Activated CD4-positive, alpha-beta T cell treated with anti-CD3 and anti-CD28 coated beads, Interleukin-2, amount 10 ng/mL, durations not matched to agents 7 days and 5 days (primary cell): ENCODE results near the gene RNF223. TPM values are rescaled to one million over a fixed set of nuclear protein-coding genes. Genes with fewer than 3 reads are reported as not detected.

ENCODE experiments used
- CTCF ChIA-PET: fragments of 350-600 bp; sonication (Branson Sonifier 250); formaldehyde crosslinking; loops from one replicate; lab custom pipeline; 2021; ENCODE audit warnings: antibody characterized with exemption; lab: Charles Lee
- POLR2A ChIA-PET: fragments of 350-600 bp; sonication (Branson Sonifier 250); formaldehyde crosslinking; loops from one replicate; lab custom pipeline; 2021; ENCODE audit warnings: antibody characterized with exemption; lab: Charles Lee
- DNase-seq: peaks from one replicate; pipeline ENCODE4 v3.0.0-alpha.2; 2020
- H3K27ac Mint-ChIP-seq: one replicate; pipeline ENCODE4 v1.8.0; 2021; ENCODE audit warnings: mild to moderate bottlenecking, moderate library complexity, mixed read lengths
- H3K27me3 Mint-ChIP-seq: one replicate; pipeline ENCODE4 v1.8.0; 2021; ENCODE audit warnings: mixed read lengths
- H3K36me3 Mint-ChIP-seq: one replicate; pipeline ENCODE4 v1.8.0; 2021; ENCODE audit warnings: low read depth, mixed read lengths
- H3K4me1 Mint-ChIP-seq: one replicate; pipeline ENCODE4 v1.8.0; 2021; ENCODE audit warnings: mixed read lengths
- H3K4me3 Mint-ChIP-seq: one replicate; pipeline ENCODE4 v1.8.0; 2021; ENCODE audit warnings: mild to moderate bottlenecking, moderate library complexity, mixed read lengths
- H3K9me3 Mint-ChIP-seq: one replicate; pipeline ENCODE4 v1.8.0; 2021; ENCODE audit warnings: mixed read lengths
- total RNA-seq, 2 experiments: library from RNA; stranded (reverse); gene quantifications; one replicate each; pipeline ENCODE4 v1.2.3, GENCODE V29; 2021

RNF223 gene
- total RNA-seq, 2 experiments from 2014 or later: not detected

DNA sequence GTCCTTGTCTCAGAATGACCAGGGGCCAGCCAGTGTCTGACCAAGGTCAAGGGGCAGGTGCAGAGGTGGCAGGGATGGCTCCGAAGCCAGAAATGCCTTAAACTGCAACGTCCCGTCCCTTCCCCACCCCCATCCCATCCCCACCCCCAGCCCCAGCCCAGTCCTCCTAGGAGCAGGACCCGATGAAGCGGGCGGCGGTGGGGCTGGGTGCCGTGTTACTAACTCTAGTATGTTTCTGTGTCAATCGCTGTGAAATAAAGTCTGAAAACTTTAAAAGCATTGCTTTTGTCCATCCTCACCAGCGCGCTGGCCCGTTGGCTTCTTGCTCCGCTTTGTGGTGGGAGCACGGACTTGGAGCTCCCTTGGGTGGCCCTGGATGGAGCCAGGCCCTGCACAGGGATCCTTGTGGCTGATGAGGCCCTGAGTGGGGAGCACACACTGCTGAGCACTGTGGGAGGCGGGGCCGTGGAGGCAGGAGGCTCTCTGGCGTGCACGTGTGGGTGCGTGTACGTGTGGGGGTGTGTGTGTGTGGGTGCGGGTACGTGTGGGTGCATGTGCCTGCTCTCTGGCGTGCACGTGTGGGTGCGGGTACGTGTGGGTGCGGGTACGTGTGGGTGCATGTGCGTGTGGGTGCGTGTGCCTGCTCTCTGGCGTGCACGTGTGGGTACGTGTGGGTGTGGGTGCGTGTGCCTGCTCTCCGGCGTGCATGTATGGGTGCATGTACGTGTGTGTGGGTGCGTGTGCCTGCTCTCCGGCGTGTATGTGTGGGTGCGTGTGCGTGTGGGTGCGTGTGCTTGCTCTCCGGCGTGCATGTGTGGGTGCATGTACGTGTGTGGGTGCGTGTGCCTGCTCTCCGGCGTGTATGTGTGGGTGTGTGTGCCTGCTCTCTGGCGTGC lies 18.0 kb downstream of the RNF223 start:
- H3K4me3 Mint-ChIP-seq: no peak overlapping the region
- H3K27ac Mint-ChIP-seq: no peak overlapping the region
- peaks cover 16% of the 10 kb centered on the region for H3K27me3 Mint-ChIP-seq
- CTCF ChIA-PET: interaction anchor here (0.5 kb wide), 1 partner anchor 261 kb away, joined by 3 read pairs; no protein-coding TSS in a partner anchor
- DNase-seq: no peak
- H3K9me3 Mint-ChIP-seq: peaks cover 7% of the 10 kb centered on the region
- no peaks in the 10 kb centered on the region for H3K36me3 Mint-ChIP-seq
- POLR2A ChIA-PET: no interaction called here
- H3K4me1 Mint-ChIP-seq: peaks cover 15% of the 10 kb centered on the region

DNA sequence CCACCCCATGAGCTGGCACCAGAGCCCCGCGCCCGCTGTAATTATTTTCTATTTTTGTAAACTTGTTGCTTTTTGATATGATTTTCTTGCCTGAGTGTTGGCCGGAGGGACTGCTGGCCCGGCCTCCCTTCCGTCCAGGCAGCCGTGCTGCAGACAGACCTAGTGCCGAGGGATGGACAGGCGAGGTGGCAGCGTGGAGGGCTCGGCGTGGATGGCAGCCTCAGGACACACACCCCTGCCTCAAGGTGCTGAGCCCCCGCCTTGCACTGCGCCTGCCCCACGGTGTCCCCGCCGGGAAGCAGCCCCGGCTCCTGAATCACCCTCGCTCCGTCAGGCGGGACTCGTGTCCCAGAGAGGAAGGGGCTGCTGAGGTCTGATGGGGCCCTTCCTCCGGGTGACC lies 19.1 kb downstream of the RNF223 start:
- peaks cover 6% of the 10 kb centered on the region for H3K4me1 Mint-ChIP-seq
- ChIA-PET CTCF (interaction anchor here (1.5 kb wide), 1 partner anchor 9 kb away, joined by 6 read pairs; no protein-coding TSS in a partner anchor), POLR2A (no interaction called here)
- no peaks in the 10 kb centered on the region for H3K36me3 Mint-ChIP-seq
- no peak overlapping the region for H3K4me3 Mint-ChIP-seq
- no peak overlapping the region for H3K27ac Mint-ChIP-seq
- H3K9me3 Mint-ChIP-seq: peaks cover 7% of the 10 kb centered on the region
- DNase-seq: no peak
- H3K27me3 Mint-ChIP-seq: peaks cover 11% of the 10 kb centered on the region

- CTCF ChIA-PET: interaction anchor here (0.6 to 1.5 kb wide), 2 partner anchors 9 to 11 kb away, joined by 3 to 6 read pairs; no protein-coding TSS in a partner anchor
- peaks cover 5% of the 10 kb centered on the region for H3K4me1 Mint-ChIP-seq
Observed at GRCh38 chr1:1054099-1054700, 19.9 kb downstream of the RNF223 start.

DNA sequence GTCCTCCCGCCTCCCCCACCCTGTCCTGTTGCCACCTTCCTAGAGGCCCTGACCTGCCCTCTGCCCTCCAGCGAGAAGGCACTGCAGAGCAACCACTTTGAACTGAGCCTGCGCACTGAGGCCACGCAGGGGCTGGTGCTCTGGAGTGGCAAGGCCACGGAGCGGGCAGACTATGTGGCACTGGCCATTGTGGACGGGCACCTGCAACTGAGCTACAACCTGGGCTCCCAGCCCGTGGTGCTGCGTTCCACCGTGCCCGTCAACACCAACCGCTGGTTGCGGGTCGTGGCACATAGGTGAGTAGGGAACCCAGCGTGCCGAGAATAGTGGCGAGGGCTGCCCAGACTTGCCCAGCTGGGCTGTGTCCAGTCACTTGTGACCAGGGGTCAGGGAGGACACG lies 20.4 kb downstream of the RNF223 start:
- Mint-ChIP-seq H3K36me3 (no peaks in the 10 kb centered on the region), H3K27me3 (peaks cover 10% of the 10 kb centered on the region), H3K9me3 (peaks cover 7% of the 10 kb centered on the region), H3K4me1 (peaks cover 2% of the 10 kb centered on the region), H3K4me3 (no peak overlapping the region), H3K27ac (no peak overlapping the region)
- ChIA-PET CTCF (interaction anchor here (0.6 to 1.5 kb wide), 2 partner anchors 10 kb away, joined by 3 to 6 read pairs; no protein-coding TSS in a partner anchor), POLR2A (no interaction called here)
- DNase-seq: no peak

More at GRCh38 chr1:1054099-1054700, 19.9 kb downstream of the RNF223 start:
- Mint-ChIP-seq H3K4me3 (no peak overlapping the region), H3K27ac (no peak overlapping the region), H3K27me3 (peaks cover 11% of the 10 kb centered on the region), H3K36me3 (no peaks in the 10 kb centered on the region), H3K9me3 (peaks cover 7% of the 10 kb centered on the region)
- DNase-seq: no peak
- POLR2A ChIA-PET: no interaction called here

GRCh38 chr1:1053022-1053421 lies 21.1 kb downstream of the RNF223 start:
- ChIA-PET POLR2A (no interaction called here), CTCF (no interaction called here)
- Mint-ChIP-seq H3K9me3 (peaks cover 7% of the 10 kb centered on the region), H3K27me3 (peaks cover 4% of the 10 kb centered on the region), H3K36me3 (no peaks in the 10 kb centered on the region), H3K4me1 (no peaks in the 10 kb centered on the region), H3K4me3 (no peak overlapping the region), H3K27ac (no peak overlapping the region)
- DNase-seq: no peak

DNA sequence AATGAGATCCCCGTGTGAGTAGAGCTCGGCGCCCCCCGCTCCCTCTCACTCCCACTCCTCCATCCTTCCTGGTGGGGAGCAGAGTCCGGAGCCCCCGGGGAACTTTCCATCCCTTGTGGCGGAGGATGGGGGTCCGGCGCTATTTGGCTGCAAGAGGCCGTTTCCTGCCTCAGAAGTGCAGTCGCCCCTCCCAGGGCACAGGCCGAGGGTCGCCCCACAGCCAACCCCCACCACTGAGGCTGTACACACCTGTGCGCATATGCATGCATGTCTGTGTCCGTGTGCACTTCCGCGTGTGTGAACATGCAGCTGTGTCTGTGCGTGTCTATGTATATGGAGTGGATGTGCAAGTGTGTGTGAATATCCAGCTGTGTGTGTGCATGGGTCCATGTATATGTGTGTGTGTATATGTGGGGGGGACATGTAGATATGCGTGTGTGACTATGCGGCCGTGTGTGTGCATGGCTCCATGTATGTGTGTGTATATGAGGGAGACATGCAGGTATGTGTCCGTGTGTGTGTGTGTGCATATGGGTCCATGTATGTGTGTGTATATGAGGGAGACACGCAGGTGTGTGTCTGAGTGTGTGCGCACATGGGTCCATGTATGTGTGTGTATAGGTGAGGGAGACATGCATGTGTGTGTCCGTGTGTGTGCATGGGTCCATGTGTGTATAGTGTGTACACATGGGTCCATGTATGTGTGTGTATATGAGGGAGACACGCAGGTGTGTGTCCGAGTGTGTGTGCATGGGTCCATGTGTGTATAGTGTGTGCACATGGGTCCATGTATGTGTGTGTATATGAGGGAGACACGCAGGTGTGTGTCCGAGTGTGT lies 21.9 kb downstream of the RNF223 start:
- H3K27me3 Mint-ChIP-seq: no peaks in the 10 kb centered on the region
- ChIA-PET POLR2A (no interaction called here), CTCF (no interaction called here)
- no peaks in the 10 kb centered on the region for H3K36me3 Mint-ChIP-seq
- H3K4me3 Mint-ChIP-seq: no peak overlapping the region
- peaks cover 7% of the 10 kb centered on the region for H3K9me3 Mint-ChIP-seq
- no peak overlapping the region for H3K27ac Mint-ChIP-seq
- no peaks in the 10 kb centered on the region for H3K4me1 Mint-ChIP-seq
- DNase-seq: no peak

DNA sequence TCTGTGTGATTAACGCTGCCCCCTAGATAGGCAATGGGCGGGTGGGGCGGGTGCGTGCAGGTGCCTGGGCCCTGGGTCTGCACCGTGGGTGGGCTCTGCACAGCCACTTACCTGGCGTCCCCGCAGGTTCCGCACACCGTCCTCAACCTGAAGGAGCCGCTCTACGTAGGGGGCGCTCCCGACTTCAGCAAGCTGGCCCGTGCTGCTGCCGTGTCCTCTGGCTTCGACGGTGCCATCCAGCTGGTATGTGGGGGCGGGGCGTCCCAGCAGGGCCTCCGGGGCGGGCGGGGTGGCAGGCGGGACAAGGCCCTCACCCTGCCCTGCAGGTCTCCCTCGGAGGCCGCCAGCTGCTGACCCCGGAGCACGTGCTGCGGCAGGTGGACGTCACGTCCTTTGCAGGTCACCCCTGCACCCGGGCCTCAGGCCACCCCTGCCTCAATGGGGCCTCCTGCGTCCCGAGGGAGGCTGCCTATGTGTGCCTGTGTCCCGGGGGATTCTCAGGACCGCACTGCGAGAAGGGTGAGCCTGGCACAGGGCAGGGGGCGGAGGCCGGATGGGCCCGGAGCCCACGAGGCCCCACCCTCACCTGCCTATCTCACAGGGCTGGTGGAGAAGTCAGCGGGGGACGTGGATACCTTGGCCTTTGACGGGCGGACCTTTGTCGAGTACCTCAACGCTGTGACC lies 22.8 kb downstream of the RNF223 start:
- no peaks in the 10 kb centered on the region for H3K4me1 Mint-ChIP-seq
- H3K27me3 Mint-ChIP-seq: no peaks in the 10 kb centered on the region
- H3K27ac Mint-ChIP-seq: no peak overlapping the region
- no peak overlapping the region for H3K4me3 Mint-ChIP-seq
- POLR2A ChIA-PET: no interaction called here
- no peaks in the 10 kb centered on the region for H3K36me3 Mint-ChIP-seq
- peaks cover 7% of the 10 kb centered on the region for H3K9me3 Mint-ChIP-seq
- CTCF ChIA-PET: no interaction called here
- no peak for DNase-seq

- H3K27ac Mint-ChIP-seq: no peak overlapping the region
- peaks cover 7% of the 10 kb centered on the region for H3K9me3 Mint-ChIP-seq
- no peak overlapping the region for H3K4me3 Mint-ChIP-seq
- no peaks in the 10 kb centered on the region for H3K27me3 Mint-ChIP-seq
- DNase-seq: no peak
- ChIA-PET CTCF (no interaction called here), POLR2A (no interaction called here)
- no peaks in the 10 kb centered on the region for H3K4me1 Mint-ChIP-seq
- H3K36me3 Mint-ChIP-seq: no peaks in the 10 kb centered on the region
Observed at GRCh38 chr1:1050577-1051052, 23.5 kb downstream of the RNF223 start.

GRCh38 chr1:1049318-1050165 lies 24.6 kb downstream of the RNF223 start:
- ChIA-PET POLR2A (no interaction called here), CTCF (interaction anchor here (1.0 kb wide), 1 partner anchor 11 kb away, joined by 3 read pairs; no protein-coding TSS in a partner anchor)
- peaks cover 7% of the 10 kb centered on the region for H3K9me3 Mint-ChIP-seq
- H3K36me3 Mint-ChIP-seq: no peaks in the 10 kb centered on the region
- no peak for DNase-seq
- no peaks in the 10 kb centered on the region for H3K4me1 Mint-ChIP-seq
- H3K4me3 Mint-ChIP-seq: no peak overlapping the region
- no peaks in the 10 kb centered on the region for H3K27me3 Mint-ChIP-seq
- H3K27ac Mint-ChIP-seq: no peak overlapping the region

GRCh38 chr1:1048765-1049164 lies 25.3 kb downstream of the RNF223 start:
- POLR2A ChIA-PET: interaction anchor here (0.5 kb wide), 1 partner anchor 28 kb away, joined by 3 read pairs; no protein-coding TSS in a partner anchor
- H3K27ac Mint-ChIP-seq: no peak overlapping the region
- H3K9me3 Mint-ChIP-seq: peaks cover 7% of the 10 kb centered on the region
- no peaks in the 10 kb centered on the region for H3K27me3 Mint-ChIP-seq
- DNase-seq: no peak
- CTCF ChIA-PET: interaction anchor here (1.0 kb wide), 1 partner anchor 10 kb away, joined by 3 read pairs; no protein-coding TSS in a partner anchor
- H3K36me3 Mint-ChIP-seq: no peaks in the 10 kb centered on the region
- H3K4me1 Mint-ChIP-seq: no peaks in the 10 kb centered on the region
- no peak overlapping the region for H3K4me3 Mint-ChIP-seq

DNA sequence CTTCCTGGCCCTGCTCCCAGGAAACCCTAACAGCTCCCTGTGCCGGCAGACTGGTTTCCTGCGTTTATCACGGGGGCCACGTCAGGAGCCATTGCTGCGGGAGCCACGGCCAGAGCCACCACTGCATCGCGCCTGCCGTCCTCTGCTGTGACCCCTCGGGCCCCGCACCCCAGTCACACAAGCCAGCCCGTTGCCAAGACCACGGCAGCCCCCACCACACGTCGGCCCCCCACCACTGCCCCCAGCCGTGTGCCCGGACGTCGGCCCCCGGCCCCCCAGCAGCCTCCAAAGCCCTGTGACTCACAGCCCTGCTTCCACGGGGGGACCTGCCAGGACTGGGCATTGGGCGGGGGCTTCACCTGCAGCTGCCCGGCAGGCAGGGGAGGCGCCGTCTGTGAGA lies 26.1 kb downstream of the RNF223 start:
- Mint-ChIP-seq H3K4me3 (no peak overlapping the region), H3K4me1 (no peaks in the 10 kb centered on the region), H3K27ac (no peak overlapping the region), H3K27me3 (no peaks in the 10 kb centered on the region), H3K9me3 (peaks cover 7% of the 10 kb centered on the region), H3K36me3 (no peaks in the 10 kb centered on the region)
- no peak for DNase-seq
- ChIA-PET CTCF (interaction anchor here (1.2 kb wide), 1 partner anchor 16 kb away, joined by 3 read pairs; no protein-coding TSS in a partner anchor), POLR2A (interaction anchor here (0.5 kb wide), 1 partner anchor 28 kb away, joined by 3 read pairs; no protein-coding TSS in a partner anchor)
